Transverse colon (tissue), 4 donors: ENCODE measurements around the gene NSD2. TPM values are rescaled to one million over a fixed set of nuclear protein-coding genes. Genes with fewer than 3 reads are reported as not detected.
A peak's percentile ranks its signal among the peaks of the same experiment; 100 is the strongest.

ENCODE experiments used
- DNase-seq: peaks from one replicate; pipeline ENCODE4 v3.0.0-alpha.2; 2019
- H3K27ac ChIP-seq, 4 donors: fragments of 200-600 bp; sonication (generic); 2 replicates each; pipeline ENCODE4 v1.5.1; 2016 to 2018; ENCODE audit warnings: inconsistent platforms in 4 of 4
- H3K27me3 ChIP-seq: fragments of 200-600 bp; sonication (generic); 2 replicates; pipeline ENCODE4 v1.5.1; 2017; ENCODE audit warnings: inconsistent platforms
- H3K36me3 ChIP-seq, 4 donors: fragments of 200-600 bp; sonication (generic); 2 replicates each; pipeline ENCODE4 v1.5.1; 2017 to 2019; ENCODE audit warnings: inconsistent platforms in 4 of 4
- H3K4me1 ChIP-seq, 4 donors: fragments of 200-600 bp; sonication (generic); 2 replicates each; pipeline ENCODE4 v1.5.1; 2017 to 2020; ENCODE audit warnings: inconsistent platforms in 4 of 4
- H3K4me3 ChIP-seq, 4 donors: fragments of 200-600 bp; sonication (generic); 1 replicate in 1 of 4; 2 replicates in 3 of 4; pipeline versions ENCODE4 v1.5.1 to v1.6.1; 2017 to 2019; ENCODE audit warnings: inconsistent platforms in 4 of 4
- H3K9me3 ChIP-seq, 2 donors: fragments of 200-600 bp; sonication (generic); 2 replicates each; pipeline ENCODE4 v1.5.1; 2017 to 2019; ENCODE audit warnings: inconsistent platforms in 2 of 2
- EP300 ChIP-seq: sonication (generic); formaldehyde crosslinking; IDR thresholded peaks from one replicate; pipeline ENCODE4 v1.6.1; 2017; ENCODE audit warnings: antibody characterized with exemption, low read depth
- POLR2A ChIP-seq: fragments of 450-650 bp; IDR thresholded peaks from one replicate; pipeline ENCODE4 v1.6.1; 2016; ENCODE audit warnings: antibody characterized with exemption, mild to moderate bottlenecking, moderate library complexity
- POLR2AphosphoS5 ChIP-seq, 3 donors: sonication (generic); formaldehyde crosslinking; IDR thresholded peaks; one replicate each; pipeline ENCODE4 v1.6.1; 2016; ENCODE audit warnings: antibody characterized with exemption in 3 of 3
- WGBS, 2 donors: methylation state at CpG; one replicate each; pipeline ENCODE4 v1.1.5; 2018; ENCODE audit warnings: low coverage in 1 of 2; 5-methylcytosine and 5-hydroxymethylcytosine counted together
- in situ Hi-C, 4 donors: fragments of 200-750 bp; cut with MboI; loops; one replicate each; pipeline versions ENCODE4 v1.15.0 to v1.15.1; 2017; ENCODE audit warnings: low sequenced_read_pairs in 3 of 4, low pct_ligation_motif_present in 1 of 4, low pct_unique_long_range_greater_than_20kb in 1 of 4
- intact Hi-C: fragments of 100-400 bp; cut with DNase I; formaldehyde crosslinking; loops from one replicate; pipeline ENCODE4 v1.15.1; 2023; ENCODE audit warnings: low total_unique reads
- total RNA-seq, 4 donors: library from RNA; depleted of rRNA; stranded (reverse); fragments of >200 nt; gene quantifications; one replicate each; pipeline ENCODE4 v1.1.0, GENCODE V29; 2016
- TF ChIP-seq, protein P1 (sequence below), 5 experiments: fragments of 200-600 bp in 3 of 5; fragments of 450-650 bp in 2 of 5; sonication (generic) in 3 of 5; IDR thresholded peaks; 1 replicate in 2 of 5; 2 replicates in 3 of 5; pipeline ENCODE4 v1.5.1; 2016 to 2017; ENCODE audit warnings: antibody characterized with exemption in 5 of 5, inconsistent platforms in 3 of 5, mild to moderate bottlenecking in 2 of 5, moderate library complexity in 1 of 5

NSD2 gene
- total RNA-seq, 4 donors from 2014 or later: 78.4 to 591 (median 158) TPM

DNA sequence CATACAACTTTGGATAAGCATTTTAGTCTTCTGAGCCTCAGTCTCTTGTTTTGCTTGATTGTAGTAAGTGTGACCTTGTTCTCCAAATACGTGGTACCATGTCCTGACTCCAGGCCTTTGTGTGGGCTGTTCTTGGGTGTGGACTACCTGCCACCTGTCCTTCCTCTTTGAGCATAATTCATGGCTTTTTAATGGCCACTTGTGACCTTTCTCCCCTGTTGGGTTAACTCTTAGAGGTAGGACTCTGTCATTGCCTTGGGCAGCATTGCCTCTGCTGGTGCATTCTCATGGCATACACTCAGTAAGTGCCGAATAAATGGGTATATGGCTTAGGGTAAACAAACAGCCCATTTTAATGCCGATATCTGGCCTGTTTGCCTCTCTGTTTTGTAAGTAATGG lies 3.0 kb downstream of the NSD2 start:
- no peak overlapping the region for H3K4me3 ChIP-seq
- no peaks in the 10 kb centered on the region for H3K36me3 ChIP-seq
- peak; percentile 31 for DNase-seq
- intact Hi-C loops (no loop called here), in situ Hi-C loops (no loop called here)
- TF ChIP-seq POLR2AphosphoS5 (IDR thresholded peaks at IDR 0.05): peak in 2 of 3 donors; percentile 36 to 39
- no peak for TF ChIP-seq POLR2A
- 63 to 100% methylated on average over 1 to 3 of the region's 3 CpGs for WGBS, 2 donors
- H3K27ac ChIP-seq: peak overlapping the region; percentile 94 to 99 (median 98)
- H3K9me3 ChIP-seq: no peaks in the 10 kb centered on the region
- H3K4me1 ChIP-seq: peaks cover 13 to 62% (median 43%) of the 10 kb centered on the region in 4 donors
- H3K27me3 ChIP-seq: no peaks in the 10 kb centered on the region

DNA sequence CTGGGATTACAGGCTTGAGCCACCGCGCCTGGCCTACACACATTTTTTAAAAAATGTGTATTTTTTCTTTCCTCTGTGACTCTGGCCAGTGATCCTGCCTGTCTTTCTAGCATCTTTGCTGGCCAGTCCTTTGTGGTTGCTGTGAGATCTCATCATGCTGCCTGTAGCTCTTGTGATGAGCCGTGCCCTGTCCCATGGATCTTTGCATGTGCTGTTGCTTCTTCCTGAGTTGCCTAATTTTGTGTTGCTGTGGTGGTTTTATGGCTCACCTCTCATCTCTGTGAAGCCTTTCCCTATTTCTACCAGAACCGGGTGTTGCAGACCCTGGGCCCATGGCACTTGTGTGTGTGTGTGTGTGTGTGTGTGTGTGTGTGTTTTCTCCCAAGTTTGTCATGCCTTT lies 8.3 kb downstream of the NSD2 start:
- Histone ChIP-seq H3K36me3 (no peaks in the 10 kb centered on the region), H3K9me3 (no peaks in the 10 kb centered on the region), H3K27me3 (no peaks in the 10 kb centered on the region), H3K4me1 (peaks cover 3 to 68% (median 30%) of the 10 kb centered on the region in 4 donors), H3K4me3 (no peak overlapping the region), H3K27ac (peak overlapping the region; percentile 39 to 80 (median 57))
- 74 to 82% methylated on average over 4 of the region's 4 CpGs for WGBS, 2 donors
- TF ChIP-seq POLR2A (no peak), POLR2AphosphoS5 (IDR thresholded peaks at IDR 0.05) (no peak), EP300 (no peak)
- TF ChIP-seq, protein P1, sequence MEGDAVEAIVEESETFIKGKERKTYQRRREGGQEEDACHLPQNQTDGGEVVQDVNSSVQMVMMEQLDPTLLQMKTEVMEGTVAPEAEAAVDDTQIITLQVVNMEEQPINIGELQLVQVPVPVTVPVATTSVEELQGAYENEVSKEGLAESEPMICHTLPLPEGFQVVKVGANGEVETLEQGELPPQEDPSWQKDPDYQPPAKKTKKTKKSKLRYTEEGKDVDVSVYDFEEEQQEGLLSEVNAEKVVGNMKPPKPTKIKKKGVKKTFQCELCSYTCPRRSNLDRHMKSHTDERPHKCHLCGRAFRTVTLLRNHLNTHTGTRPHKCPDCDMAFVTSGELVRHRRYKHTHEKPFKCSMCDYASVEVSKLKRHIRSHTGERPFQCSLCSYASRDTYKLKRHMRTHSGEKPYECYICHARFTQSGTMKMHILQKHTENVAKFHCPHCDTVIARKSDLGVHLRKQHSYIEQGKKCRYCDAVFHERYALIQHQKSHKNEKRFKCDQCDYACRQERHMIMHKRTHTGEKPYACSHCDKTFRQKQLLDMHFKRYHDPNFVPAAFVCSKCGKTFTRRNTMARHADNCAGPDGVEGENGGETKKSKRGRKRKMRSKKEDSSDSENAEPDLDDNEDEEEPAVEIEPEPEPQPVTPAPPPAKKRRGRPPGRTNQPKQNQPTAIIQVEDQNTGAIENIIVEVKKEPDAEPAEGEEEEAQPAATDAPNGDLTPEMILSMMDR (IDR thresholded peaks at IDR 0.05): no peak
- in situ Hi-C loops (no loop called here), intact Hi-C loops (no loop called here)
- no peak for DNase-seq

DNA sequence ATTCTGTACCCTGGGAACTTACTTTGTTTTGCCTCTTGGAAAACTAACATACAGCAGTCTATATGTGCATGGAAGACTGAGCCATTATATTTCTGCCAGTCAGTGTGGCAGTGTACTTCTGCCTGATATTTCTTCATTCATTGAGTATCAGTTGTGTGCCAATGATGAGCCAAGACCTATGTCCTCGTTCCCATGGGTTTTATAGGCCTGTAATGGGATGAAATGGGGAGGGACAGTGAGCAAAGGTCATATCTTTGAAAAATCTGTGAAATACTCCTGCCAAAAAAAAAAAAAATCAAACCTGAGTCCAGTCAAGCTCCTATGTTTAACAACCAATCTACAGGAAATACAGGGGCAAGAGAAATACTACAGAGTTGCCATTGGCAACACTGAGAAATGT lies 9.1 kb downstream of the NSD2 start:
- peak overlapping the region; percentile 39 to 80 (median 62) for H3K27ac ChIP-seq

DNA sequence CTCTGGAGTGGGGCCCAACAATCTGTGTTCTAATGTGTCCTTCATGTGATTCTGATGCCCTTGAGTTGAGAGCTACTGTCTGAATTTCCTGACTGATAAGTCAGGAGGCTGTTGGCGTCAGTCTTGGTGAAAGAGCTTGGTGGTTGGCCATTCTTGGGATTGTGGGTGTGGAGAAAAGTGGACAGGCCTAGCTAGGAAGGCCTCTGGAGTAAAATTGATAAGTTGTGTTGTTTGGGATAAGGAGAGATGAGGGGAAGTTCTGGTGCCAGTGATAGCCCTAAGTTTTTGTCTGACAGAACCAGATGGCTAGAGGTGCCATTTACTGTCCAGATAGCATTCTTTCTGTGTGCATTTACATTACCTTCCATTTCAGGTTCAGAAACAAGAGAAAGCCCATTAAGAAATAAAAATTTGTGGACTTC lies 11.7 kb downstream of the NSD2 start:
- intact Hi-C loops (no loop called here), in situ Hi-C loops (no loop called here)
- H3K36me3 ChIP-seq: no peaks in the 10 kb centered on the region
- TF ChIP-seq, protein P1 (IDR thresholded peaks at IDR 0.05): no peak
- no peak for TF ChIP-seq EP300
- TF ChIP-seq POLR2AphosphoS5 (IDR thresholded peaks at IDR 0.05): no peak
- no peak for TF ChIP-seq POLR2A
- no peak overlapping the region for H3K4me3 ChIP-seq
- peaks cover 6 to 70% (median 39%) of the 10 kb centered on the region in 4 donors for H3K4me1 ChIP-seq
- DNase-seq: no peak
- H3K27ac ChIP-seq: peak overlapping the region in 1 of 4 donors; percentile 80
- no peaks in the 10 kb centered on the region for H3K9me3 ChIP-seq
- no peaks in the 10 kb centered on the region for H3K27me3 ChIP-seq
- 100% methylated on average over 1 of the region's 1 CpG for WGBS, 2 donors

More for the DNA sequence above, 9.1 kb downstream of the NSD2 start:
- Histone ChIP-seq H3K27me3 (no peaks in the 10 kb centered on the region), H3K9me3 (no peaks in the 10 kb centered on the region), H3K36me3 (no peaks in the 10 kb centered on the region), H3K4me3 (no peak overlapping the region), H3K4me1 (peaks cover 3 to 68% (median 27%) of the 10 kb centered on the region in 4 donors)
- intact Hi-C loops (no loop called here), in situ Hi-C loops (no loop called here)
- WGBS, 2 donors: 41 to 64% methylated on average over 1 of the region's 1 CpG
- DNase-seq: no peak
- TF ChIP-seq POLR2A: no peak
- peak in 1 of 3 donors; percentile 40 for TF ChIP-seq POLR2AphosphoS5 (IDR thresholded peaks at IDR 0.05)

DNA sequence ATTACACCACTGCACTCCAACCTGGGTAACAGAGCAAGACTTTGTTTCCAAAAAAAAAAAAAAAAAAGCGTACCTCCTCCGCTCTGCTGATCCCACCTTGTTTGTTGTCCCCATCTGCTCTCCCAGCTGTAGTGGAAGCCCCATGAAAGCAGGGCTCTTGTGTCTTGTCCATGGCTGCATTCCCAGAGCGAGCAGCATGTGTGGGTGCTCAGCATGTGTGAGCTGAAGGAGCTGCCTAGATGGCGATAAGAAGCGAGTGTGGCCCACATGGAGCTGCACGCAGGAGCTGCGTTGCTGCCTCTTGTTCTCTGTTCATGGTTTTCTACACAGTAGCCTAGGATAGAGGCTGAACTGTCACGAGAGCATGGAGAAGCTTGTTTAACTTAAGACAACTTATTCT lies 12.4 kb downstream of the NSD2 start:
- H3K4me1 ChIP-seq: peaks cover 9 to 71% (median 40%) of the 10 kb centered on the region in 4 donors
- no peak for TF ChIP-seq POLR2AphosphoS5 (IDR thresholded peaks at IDR 0.05)
- TF ChIP-seq, protein P1 (IDR thresholded peaks at IDR 0.05): no peak
- no peak for TF ChIP-seq EP300
- no peak for TF ChIP-seq POLR2A
- H3K27ac ChIP-seq: no peak overlapping the region
- no peaks in the 10 kb centered on the region for H3K36me3 ChIP-seq
- no peak overlapping the region for H3K4me3 ChIP-seq
- DNase-seq: no peak
- H3K27me3 ChIP-seq: no peaks in the 10 kb centered on the region
- no peaks in the 10 kb centered on the region for H3K9me3 ChIP-seq
- 92 to 93% methylated on average over 8 of the region's 8 CpGs for WGBS, 2 donors
- in situ Hi-C loops (no loop called here), intact Hi-C loops (no loop called here)
